Vagina (tissue), 2 donors: ENCODE data around the gene FAM50B. TPM values are rescaled to one million over a fixed set of nuclear protein-coding genes. Genes with fewer than 3 reads are reported as not detected.

Experiments used
- DNase-seq, 2 donors: peaks; one replicate each; pipeline ENCODE4 v3.0.0-alpha.2; 2017; ENCODE audit errors: extremely low spot score in 2 of 2
- H3K27ac ChIP-seq: fragments of 200-600 bp; sonication (generic); one replicate; pipeline ENCODE4 v1.5.1; 2019
- H3K27me3 ChIP-seq: fragments of 200-600 bp; sonication (generic); one replicate; pipeline ENCODE4 v1.5.1; 2019
- H3K36me3 ChIP-seq, 2 donors: fragments of 200-600 bp; sonication (generic); one replicate each; pipeline ENCODE4 v1.5.1; 2017 to 2019
- H3K4me1 ChIP-seq: fragments of 200-600 bp; sonication (generic); one replicate; pipeline ENCODE4 v1.5.1; 2019
- H3K4me3 ChIP-seq, 2 donors: fragments of 200-600 bp; sonication (generic); 1 replicate in 1 of 2; 2 replicates in 1 of 2; pipeline ENCODE4 v1.5.1; 2016 to 2019
- H3K9me3 ChIP-seq: fragments of 200-600 bp; sonication (generic); one replicate; pipeline ENCODE4 v1.5.1; 2019
- CTCF ChIP-seq, 3 experiments: fragments of 450-650 bp in 2 of 3; fragments of 200-600 bp in 1 of 3; sonication (generic) in 1 of 3; IDR thresholded peaks; one replicate each; pipeline ENCODE4 v1.5.1; 2017 to 2019; ENCODE audit warnings: antibody characterized with exemption in 3 of 3, mild to moderate bottlenecking in 2 of 3, moderate library complexity in 2 of 3
- POLR2A ChIP-seq, 2 donors: fragments of 450-650 bp; IDR thresholded peaks; one replicate each; pipeline ENCODE4 v1.6.1; 2017; ENCODE audit warnings: antibody characterized with exemption in 2 of 2, mild to moderate bottlenecking in 2 of 2, moderate library complexity in 2 of 2
- POLR2AphosphoS5 ChIP-seq, 2 donors: sonication (generic); formaldehyde crosslinking; IDR thresholded peaks; one replicate each; pipeline ENCODE4 v1.9.0; 2017; ENCODE audit warnings: antibody characterized with exemption in 2 of 2, mild to moderate bottlenecking in 2 of 2, low read depth in 1 of 2; ENCODE audit not compliant: insufficient read depth in 1 of 2
- intact Hi-C: fragments of 100-400 bp; cut with DNase I; formaldehyde crosslinking; loops from one replicate; pipeline ENCODE4 v1.15.1; 2023
- total RNA-seq: library from RNA; depleted of rRNA; stranded (reverse); fragments of >200 nt; gene quantifications from one replicate; pipeline ENCODE4 v1.2.3, GENCODE V29; 2016

The FAM50B gene
- total RNA-seq, 1 donor from 2014 or later = 4.9 TPM

GRCh38 chr6:3812596-3812995, 36.6 kb upstream of the FAM50B start:
- Histone ChIP-seq H3K36me3 (no peaks in the 10 kb centered on the region), H3K27ac (no peak overlapping the region), H3K9me3 (no peaks in the 10 kb centered on the region), H3K27me3 (no peaks in the 10 kb centered on the region), H3K4me3 (no peak overlapping the region), H3K4me1 (peaks cover 19% of the 10 kb centered on the region)
- TF ChIP-seq CTCF (IDR thresholded peaks at IDR 0.05) (no peak), POLR2AphosphoS5 (IDR thresholded peaks at IDR 0.05; ENCODE audit: insufficient read depth in 1 of 2, low read depth in 1 of 2) (no peak), POLR2A (IDR thresholded peaks at IDR 0.05) (no peak)
- no peak for DNase-seq
- intact Hi-C loops = no loop called here

DNA sequence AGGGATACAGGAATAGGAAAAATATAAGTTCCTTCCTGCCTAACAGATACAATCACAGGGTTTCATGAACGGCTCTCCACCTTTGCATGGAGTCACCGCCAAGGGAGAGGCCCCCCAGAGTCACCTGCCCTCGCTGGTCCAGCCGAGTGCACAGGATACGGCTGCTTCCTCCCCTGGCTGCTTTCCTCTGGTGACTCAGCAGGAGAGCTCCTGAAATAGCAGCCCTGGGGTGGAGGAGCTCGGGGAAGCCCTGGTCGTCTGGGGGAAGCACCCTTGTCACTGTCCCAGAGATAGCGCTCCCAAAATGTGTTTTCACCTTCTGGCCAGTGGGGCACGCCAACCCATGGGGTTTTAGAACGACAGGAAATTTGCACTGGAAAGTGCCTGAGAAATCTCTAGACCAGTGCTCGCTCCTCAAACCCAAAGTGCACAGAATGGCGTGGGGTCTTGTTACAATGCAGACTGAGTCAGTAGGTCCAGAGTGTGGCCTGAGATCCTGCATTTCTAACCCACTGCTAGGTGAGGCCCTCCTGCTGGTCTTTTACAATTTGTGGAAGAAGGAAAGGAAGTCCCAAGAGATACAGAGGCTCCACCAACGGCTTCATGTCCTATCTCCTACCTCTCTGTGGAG, 35.9 kb upstream of the FAM50B start:
- intact Hi-C loops = no loop called here
- no peak for DNase-seq
- Histone ChIP-seq H3K36me3 (no peaks in the 10 kb centered on the region), H3K27ac (no peak overlapping the region), H3K27me3 (no peaks in the 10 kb centered on the region), H3K4me1 (peaks cover 18% of the 10 kb centered on the region), H3K4me3 (no peak overlapping the region), H3K9me3 (no peaks in the 10 kb centered on the region)
- TF ChIP-seq CTCF (IDR thresholded peaks at IDR 0.05) (no peak), POLR2AphosphoS5 (IDR thresholded peaks at IDR 0.05; ENCODE audit: insufficient read depth in 1 of 2, low read depth in 1 of 2) (peak; percentile 51 to 64)

DNA sequence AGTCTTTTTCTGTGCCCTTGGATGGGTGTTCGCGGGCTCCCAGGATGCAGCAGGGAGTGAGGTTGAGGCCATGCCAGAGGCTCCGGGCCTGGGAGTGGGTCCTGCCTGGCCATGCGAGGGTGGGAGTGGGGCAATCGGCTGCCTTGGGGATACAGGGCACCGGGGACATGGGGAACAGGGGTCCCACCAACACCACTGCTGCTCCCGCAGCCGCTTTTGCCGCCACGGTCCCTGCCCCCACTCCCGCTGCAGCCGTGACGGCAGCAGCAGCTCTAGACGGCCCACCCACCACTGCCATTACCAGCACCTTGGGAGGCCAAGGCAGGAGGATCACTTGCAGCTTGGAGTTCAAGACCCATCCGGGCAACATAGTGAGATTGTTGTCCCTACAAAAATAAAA, 35.3 kb upstream of the FAM50B start:
- no peak for DNase-seq
- no peak overlapping the region for H3K4me3 ChIP-seq
- TF ChIP-seq POLR2A (IDR thresholded peaks at IDR 0.05) (no peak), CTCF (IDR thresholded peaks at IDR 0.05) (no peak), POLR2AphosphoS5 (IDR thresholded peaks at IDR 0.05; ENCODE audit: insufficient read depth in 1 of 2, low read depth in 1 of 2) (no peak)

DNA sequence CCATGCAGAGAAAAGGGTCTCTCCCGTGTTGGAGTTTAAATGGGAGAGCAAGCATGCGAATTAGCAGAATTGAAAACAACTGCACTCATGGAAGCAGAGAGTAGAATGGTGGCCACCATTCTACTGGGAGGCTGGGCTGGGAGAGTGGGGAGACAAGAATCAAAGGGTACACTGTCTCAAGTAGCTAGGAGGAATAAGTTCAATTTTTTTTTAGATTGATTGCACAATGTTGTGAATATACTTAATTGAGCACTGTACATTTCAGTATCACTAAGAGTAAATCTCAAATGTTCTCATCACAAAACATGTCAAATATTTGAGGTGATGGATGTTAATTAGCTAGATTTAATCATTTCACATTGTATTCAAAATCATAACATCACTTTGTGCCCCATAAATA, 34.6 kb upstream of the FAM50B start:
- Histone ChIP-seq H3K9me3 (no peaks in the 10 kb centered on the region), H3K27ac (no peak overlapping the region), H3K36me3 (no peaks in the 10 kb centered on the region), H3K27me3 (no peaks in the 10 kb centered on the region), H3K4me3 (no peak overlapping the region), H3K4me1 (peaks cover 10% of the 10 kb centered on the region)
- intact Hi-C loops = no loop called here
- no peak for TF ChIP-seq POLR2A (IDR thresholded peaks at IDR 0.05)
- no peak for DNase-seq

More for the DNA sequence above, 35.3 kb upstream of the FAM50B start:
- H3K27ac ChIP-seq = no peak overlapping the region
- intact Hi-C loops = no loop called here
- no peaks in the 10 kb centered on the region for H3K9me3 ChIP-seq
- H3K4me1 ChIP-seq = peaks cover 11% of the 10 kb centered on the region
- H3K27me3 ChIP-seq = no peaks in the 10 kb centered on the region
- no peaks in the 10 kb centered on the region for H3K36me3 ChIP-seq

- intact Hi-C loops = no loop called here
- H3K9me3 ChIP-seq = no peaks in the 10 kb centered on the region
- no peak overlapping the region for H3K4me3 ChIP-seq
- H3K27me3 ChIP-seq = no peaks in the 10 kb centered on the region
- H3K27ac ChIP-seq = no peak overlapping the region
- TF ChIP-seq POLR2AphosphoS5 (IDR thresholded peaks at IDR 0.05; ENCODE audit: insufficient read depth in 1 of 2, low read depth in 1 of 2) (no peak), CTCF (IDR thresholded peaks at IDR 0.05) (no peak), POLR2A (IDR thresholded peaks at IDR 0.05) (no peak)
- peaks cover 20% of the 10 kb centered on the region for H3K4me1 ChIP-seq
- no peak for DNase-seq
- no peaks in the 10 kb centered on the region for H3K36me3 ChIP-seq
Measured at GRCh38 chr6:3816251-3816650, 32.9 kb upstream of the FAM50B start.
